Heart left ventricle (tissue), 16 donors: ENCODE results near the gene CAMK2D. TPM values are rescaled to one million over a fixed set of nuclear protein-coding genes. Genes with fewer than 3 reads are reported as not detected.

ENCODE experiments used
- ATAC-seq, 4 donors: fragments of 200-7000 bp; cut with Tn5 transposase; one replicate each; pipeline ENCODE4 v1.9.1; 2020 to 2022; ENCODE audit warnings: moderate library complexity in 4 of 4, mild to moderate bottlenecking in 3 of 4, moderate number of reproducible peaks in 1 of 4
- DNase-seq, 5 donors: peaks; one replicate each; pipeline ENCODE4 v3.0.0-alpha.2; 2020
- H3K27ac ChIP-seq, 12 donors: fragments of 200-600 bp; sonication (generic) in 4 of 12; one replicate each; pipeline versions ENCODE4 v1.5.0 to v1.8.0; 2016 to 2022; ENCODE audit warnings: mild to moderate bottlenecking in 2 of 12
- H3K27me3 ChIP-seq, 9 donors: fragments of 200-600 bp; sonication (generic) in 2 of 9; one replicate each; pipeline versions ENCODE4 v1.5.1 to v1.8.0; 2016 to 2022; ENCODE audit warnings: mild to moderate bottlenecking in 3 of 9
- H3K36me3 ChIP-seq, 9 donors: fragments of 200-600 bp; sonication (generic) in 2 of 9; one replicate each; pipeline versions ENCODE4 v1.5.0 to v1.8.0; 2018 to 2022; ENCODE audit warnings: mild to moderate bottlenecking in 2 of 9
- H3K4me1 ChIP-seq, 12 donors: fragments of 200-600 bp; sonication (generic) in 4 of 12; one replicate each; pipeline versions ENCODE4 v1.5.0 to v1.8.0; 2016 to 2022; ENCODE audit warnings: mild to moderate bottlenecking in 3 of 12
- H3K4me3 ChIP-seq, 12 donors: fragments of 200-600 bp; sonication (generic) in 4 of 12; one replicate each; pipeline versions ENCODE4 v1.5.0 to v1.8.0; 2017 to 2022; ENCODE audit warnings: mild to moderate bottlenecking in 9 of 12, moderate library complexity in 4 of 12
- H3K9me3 ChIP-seq, 12 donors: fragments of 200-600 bp; sonication (generic) in 4 of 12; one replicate each; pipeline versions ENCODE4 v1.5.0 to v1.8.0; 2016 to 2022; ENCODE audit warnings: mild to moderate bottlenecking in 1 of 12
- POLR2A ChIP-seq, 2 donors: fragments of 450-650 bp; IDR thresholded peaks; one replicate each; pipeline ENCODE4 v1.6.1; 2017; ENCODE audit warnings: antibody characterized with exemption in 2 of 2, mild to moderate bottlenecking in 2 of 2, moderate library complexity in 2 of 2
- WGBS, 4 donors: extraction: QIAGEN DNeasy Blood & Tissue Kit in 2 of 4; methylation state at CpG; one replicate each; pipeline versions ENCODE4 v1.1.5 to v1.1.7; 2013 to 2018; 5-methylcytosine and 5-hydroxymethylcytosine counted together
- intact Hi-C, 10 donors: fragments of 100-400 bp; cut with DNase I; formaldehyde crosslinking; loops; one replicate each; pipeline versions ENCODE4 v1.11.1 to v1.14.2; 2022
- polyA plus RNA-seq, 2 donors: library from polyadenylated mRNA; stranded (reverse); fragments of 200-250 nt; gene quantifications; one replicate each; pipeline ENCODE4 v1.2.3, GENCODE V29; 2013
- total RNA-seq, 9 donors: library from RNA; depleted of rRNA in 2 of 9; stranded (reverse); fragments of >200 nt in 2 of 9; fragmentation: NEBNext Ultra II Directional in 3 of 9; extraction: Animal tissue kit (Norgen Biotek cat#: 25700) in 3 of 9; gene quantifications; one replicate each; pipeline versions ENCODE4 v1.1.0 to v1.2.4, GENCODE V29; 2016 to 2023
- TF ChIP-seq, protein P1 (sequence below), 12 donors: fragments of 200-600 bp; sonication (generic) in 4 of 12; IDR thresholded peaks; one replicate each; pipeline versions ENCODE4 v1.5.0 to v1.8.0; 2018 to 2022; ENCODE audit warnings: antibody characterized with exemption in 12 of 12, mild to moderate bottlenecking in 5 of 12
- donor health status: ischemic (EF 13 %, LVEDD 7.1; RV severe dilation, severe dysfunction).
- donor health status: healthy with polysubstance abuse.
- donor health status: DM: no; HTN: yes; CAD: no.
- donor health status: DM: no; HTN: no; CAD: no.
- donor health status: ischemic (EF 25% LVEDD 6.9; RV normal size, moderate dysfunction).
- donor health status: ischemic (EF 25% LVEDD 5.7; RV mildly dilated, moderate dysfunction).
- donor health status: healthy.
- donor health status: DM: yes; HTN: yes; CAD: no.
- donor health status: ischemic (EF 35%, LVEDD 5.7; RV mildly dilated, moderate dysfunction).
- donor health status: nonischemic (EF 11% LVEDD 7.7; RV severe dilation, severe dysfunction).
- donor health status: DM: yes; HTN: yes; CAD: no.
- donor health status: PGD.
- donor health status: ischemic (EF 29% LVEDD 5.4; RV normal size, mild dysfunction).
- donor health status: nonischemic (EF 23%, LVEDD 6.1; RV moderate dilation, normal function).

CAMK2D gene
- total and polyA plus RNA-seq, 11 donors: 40.9 to 294 (median 215) TPM

DNA sequence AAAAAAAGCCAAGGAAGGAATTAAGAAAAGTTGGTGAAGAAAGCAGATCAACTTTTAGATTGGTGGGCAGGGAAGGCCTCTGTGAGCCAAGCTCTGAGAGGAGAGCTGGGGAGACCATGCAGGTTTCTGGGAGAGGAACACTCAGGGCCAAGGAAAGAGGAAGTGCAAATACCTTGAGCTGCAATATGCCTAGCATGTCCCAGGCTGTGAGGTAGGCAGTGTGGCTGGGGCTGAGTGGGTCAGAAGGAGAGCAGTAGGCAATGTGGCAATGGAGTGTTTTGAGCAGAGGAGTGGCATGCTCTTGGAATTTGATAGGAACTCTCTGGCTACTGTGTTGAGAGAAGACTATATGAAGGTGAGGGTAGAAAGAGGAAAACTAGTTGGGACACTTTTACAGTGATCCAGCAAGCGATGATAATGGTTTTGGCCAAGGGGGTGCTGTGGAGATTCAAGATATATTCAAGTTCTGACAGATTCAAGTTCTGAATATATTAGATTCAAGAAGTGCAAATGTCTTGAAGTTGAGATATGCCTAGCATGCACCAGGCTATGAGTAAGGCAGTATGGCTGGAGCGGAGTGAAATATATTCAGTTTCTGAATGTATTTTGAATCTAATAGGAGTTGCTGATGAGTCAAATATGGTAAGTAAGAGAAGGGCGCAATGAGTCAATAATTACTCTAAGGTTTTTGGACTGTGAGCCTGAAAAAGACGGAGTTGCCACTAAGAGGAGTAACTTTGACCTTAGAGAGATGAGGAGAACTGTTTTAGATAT lies 172.5 kb downstream of the CAMK2D start:
- H3K4me3 ChIP-seq: no peak overlapping the region
- H3K36me3 ChIP-seq: no peaks in the 10 kb centered on the region
- DNase-seq: no peak
- no peaks in the 10 kb centered on the region for H3K9me3 ChIP-seq
- TF ChIP-seq POLR2A (IDR thresholded peaks at IDR 0.05): no peak
- TF ChIP-seq, protein P1, sequence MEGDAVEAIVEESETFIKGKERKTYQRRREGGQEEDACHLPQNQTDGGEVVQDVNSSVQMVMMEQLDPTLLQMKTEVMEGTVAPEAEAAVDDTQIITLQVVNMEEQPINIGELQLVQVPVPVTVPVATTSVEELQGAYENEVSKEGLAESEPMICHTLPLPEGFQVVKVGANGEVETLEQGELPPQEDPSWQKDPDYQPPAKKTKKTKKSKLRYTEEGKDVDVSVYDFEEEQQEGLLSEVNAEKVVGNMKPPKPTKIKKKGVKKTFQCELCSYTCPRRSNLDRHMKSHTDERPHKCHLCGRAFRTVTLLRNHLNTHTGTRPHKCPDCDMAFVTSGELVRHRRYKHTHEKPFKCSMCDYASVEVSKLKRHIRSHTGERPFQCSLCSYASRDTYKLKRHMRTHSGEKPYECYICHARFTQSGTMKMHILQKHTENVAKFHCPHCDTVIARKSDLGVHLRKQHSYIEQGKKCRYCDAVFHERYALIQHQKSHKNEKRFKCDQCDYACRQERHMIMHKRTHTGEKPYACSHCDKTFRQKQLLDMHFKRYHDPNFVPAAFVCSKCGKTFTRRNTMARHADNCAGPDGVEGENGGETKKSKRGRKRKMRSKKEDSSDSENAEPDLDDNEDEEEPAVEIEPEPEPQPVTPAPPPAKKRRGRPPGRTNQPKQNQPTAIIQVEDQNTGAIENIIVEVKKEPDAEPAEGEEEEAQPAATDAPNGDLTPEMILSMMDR (IDR thresholded peaks at IDR 0.05): no peak
- ATAC-seq: no peak
- 96 to 98% (median 96%) methylated on average over 4 of the region's 4 CpGs for WGBS, 4 donors
- H3K27me3 ChIP-seq: no peaks in the 10 kb centered on the region
- peaks cover 0 to 62% (median 38%) of the 10 kb centered on the region in 12 donors for H3K4me1 ChIP-seq
- intact Hi-C loops: loop anchor here in 1 of 10 donors (10.0 kb wide), 1 partner anchor 46 kb away; no protein-coding TSS in a partner anchor
- peak overlapping the region in 1 of 12 donors; percentile 7 for H3K27ac ChIP-seq

DNA sequence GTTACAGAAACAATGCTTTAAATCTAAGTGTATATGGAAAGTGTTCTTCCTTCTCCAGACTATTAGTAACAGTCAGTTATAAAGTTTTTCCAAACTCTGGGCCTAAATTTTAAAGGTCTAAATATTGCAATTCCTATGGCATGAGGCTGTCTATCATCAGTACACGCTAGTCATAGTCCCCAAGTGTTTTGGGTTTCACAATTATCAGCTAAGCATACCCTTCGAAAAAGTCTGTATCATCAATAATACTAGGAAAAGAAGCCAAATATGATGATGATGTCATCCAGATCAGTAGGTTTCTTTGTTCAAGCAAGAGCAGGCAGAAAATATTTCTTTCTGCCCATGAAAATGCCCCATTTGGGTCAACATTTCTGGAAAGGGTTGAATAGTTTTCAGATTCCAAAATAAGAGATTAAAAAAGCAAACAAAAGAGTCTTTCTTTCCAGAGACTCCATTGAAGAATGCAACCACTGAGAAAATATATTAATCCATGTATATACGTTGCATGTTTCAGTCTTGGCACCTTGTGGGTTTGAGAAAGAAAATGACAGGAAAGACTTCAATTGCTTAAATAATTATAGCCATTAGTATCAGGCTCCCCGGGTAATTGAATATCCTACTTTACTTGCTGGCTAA lies 173.8 kb downstream of the CAMK2D start:
- TF ChIP-seq, protein P1 (IDR thresholded peaks at IDR 0.05): no peak
- no peak for TF ChIP-seq POLR2A (IDR thresholded peaks at IDR 0.05)
- intact Hi-C loops: loop anchor here in 1 of 10 donors (10.0 kb wide), 1 partner anchor 47 kb away; no protein-coding TSS in a partner anchor
- Histone ChIP-seq H3K36me3 (no peaks in the 10 kb centered on the region), H3K4me1 (peaks cover 5 to 68% (median 40%) of the 10 kb centered on the region in 12 donors), H3K27me3 (no peaks in the 10 kb centered on the region), H3K4me3 (no peak overlapping the region), H3K9me3 (no peaks in the 10 kb centered on the region), H3K27ac (peak overlapping the region in 9 of 12 donors; percentile 1 to 93 (median 47))
- 45 to 65% (median 53%) methylated on average over 4 of the region's 4 CpGs for WGBS, 4 donors
- no peak for DNase-seq
- no peak for ATAC-seq

DNA sequence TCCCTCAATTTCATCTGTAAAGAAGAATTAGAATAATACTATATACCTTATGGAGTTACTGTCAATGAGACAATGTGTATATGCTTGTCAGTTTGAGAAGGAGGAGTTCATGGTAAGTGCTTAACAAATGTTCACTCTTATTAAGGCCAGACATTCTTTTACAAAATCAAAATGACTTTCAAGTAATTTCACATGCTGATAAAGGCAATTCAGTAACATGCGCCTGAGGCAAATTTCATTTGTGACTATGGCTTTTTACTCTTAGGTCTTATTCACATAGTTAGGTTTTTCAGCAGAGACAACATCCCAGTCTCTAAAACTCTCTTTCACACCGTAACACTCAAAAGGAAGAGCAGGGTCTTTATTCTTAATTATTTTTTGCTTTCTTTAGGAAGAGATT lies 174.4 kb downstream of the CAMK2D start:
- Histone ChIP-seq H3K9me3 (no peaks in the 10 kb centered on the region), H3K27ac (peak overlapping the region in 10 of 12 donors; percentile 1 to 93 (median 35)), H3K4me3 (no peak overlapping the region), H3K27me3 (no peaks in the 10 kb centered on the region), H3K4me1 (peaks cover 5 to 71% (median 38%) of the 10 kb centered on the region in 12 donors), H3K36me3 (no peaks in the 10 kb centered on the region)
- intact Hi-C loops: loop anchor here in 1 of 10 donors (10.0 kb wide), 1 partner anchor 48 kb away; no protein-coding TSS in a partner anchor
- 86 to 94% (median 91%) methylated on average over 2 of the region's 2 CpGs for WGBS, 4 donors
- DNase-seq: no peak
- ATAC-seq: no peak
- TF ChIP-seq, protein P1 (IDR thresholded peaks at IDR 0.05): no peak
- no peak for TF ChIP-seq POLR2A (IDR thresholded peaks at IDR 0.05)

DNA sequence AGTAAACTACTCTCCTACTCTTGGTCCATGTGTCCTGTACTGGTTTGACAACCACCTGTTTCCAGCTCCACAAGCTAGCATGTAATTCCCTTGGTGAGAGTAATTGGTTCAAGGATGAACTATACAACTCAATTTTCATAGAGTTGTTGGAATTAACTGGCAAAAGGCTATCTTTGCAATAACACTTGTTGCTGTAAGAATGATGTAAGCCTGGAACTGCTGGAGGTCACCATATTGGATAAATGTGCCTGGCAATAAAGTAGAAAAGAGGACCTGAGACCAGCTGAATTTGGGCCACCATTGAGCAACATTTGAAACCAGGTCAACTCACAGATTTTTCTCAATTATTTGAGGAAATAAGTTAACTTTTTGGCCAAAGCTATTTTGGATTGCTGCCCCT lies 175.5 kb downstream of the CAMK2D start:
- no peak for ATAC-seq
- intact Hi-C loops: loop anchor here in 1 of 10 donors (10.0 kb wide), 1 partner anchor 49 kb away; no protein-coding TSS in a partner anchor

More for the DNA sequence above, 175.5 kb downstream of the CAMK2D start:
- no peaks in the 10 kb centered on the region for H3K36me3 ChIP-seq
- H3K27ac ChIP-seq: peak overlapping the region in 10 of 12 donors; percentile 3 to 93 (median 47)
- H3K27me3 ChIP-seq: no peaks in the 10 kb centered on the region
- TF ChIP-seq POLR2A (IDR thresholded peaks at IDR 0.05): no peak
- TF ChIP-seq, protein P1 (IDR thresholded peaks at IDR 0.05): no peak
- H3K4me1 ChIP-seq: peaks cover 5 to 68% (median 36%) of the 10 kb centered on the region in 12 donors
- DNase-seq: no peak
- no peak overlapping the region for H3K4me3 ChIP-seq
- no peaks in the 10 kb centered on the region for H3K9me3 ChIP-seq
